ENCODE measurements around the gene NOS3.

Gene NOS3

DNA sequence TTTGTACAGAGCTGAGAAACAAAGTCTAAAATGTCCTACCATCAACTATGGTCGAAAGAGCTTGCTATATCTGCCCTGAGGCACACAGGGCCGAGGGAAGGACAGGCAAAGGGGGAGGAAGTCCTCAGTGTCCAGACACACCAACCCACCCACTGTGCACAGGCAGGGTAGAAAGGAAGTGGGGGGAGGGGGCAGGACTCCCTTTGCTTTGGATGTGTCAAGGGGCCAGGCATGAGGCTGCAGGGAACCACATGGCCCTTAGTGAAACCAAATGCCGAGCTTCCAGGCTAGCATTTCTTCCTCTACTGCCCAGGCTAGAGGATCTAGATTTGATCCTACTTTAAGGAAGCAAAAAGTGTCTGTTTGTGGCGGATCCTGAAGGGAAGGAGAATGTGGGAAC is 41.3 kb upstream of the NOS3 start:
- ATAC-seq (ENCODE audit: insufficient read depth, low read depth) (no peak), DNase-seq (no peak)
- Histone ChIP-seq H3K4me1 (ENCODE audit: insufficient read depth, low read length) (no peaks in the 10 kb centered on the region), H3K9ac (ENCODE audit: low read depth, low read length) (no peak overlapping the region), H3K9me3 (ENCODE audit: insufficient read depth, low read length, severe bottlenecking) (no peaks in the 10 kb centered on the region), H3K4me2 (ENCODE audit: insufficient read depth, low read length) (no peak overlapping the region), H3K36me3 (ENCODE audit: insufficient read depth, low read length) (no peaks in the 10 kb centered on the region), H4K20me1 (ENCODE audit: insufficient read depth, low read length) (no peaks in the 10 kb centered on the region), H3K4me3 (ENCODE audit: low read depth in 1 of 2, low read length in 2 of 2) (no peak overlapping the region), H3K27me3 (ENCODE audit: insufficient read depth, low read length, poor library complexity) (no peaks in the 10 kb centered on the region), H3K27ac (ENCODE audit: low read length) (no peak overlapping the region), H2AFZ (ENCODE audit: low read depth, low read length) (no peak overlapping the region), H3K79me2 (ENCODE audit: insufficient read depth, low read length) (no peaks in the 10 kb centered on the region)
- TF ChIP-seq, protein P1, sequence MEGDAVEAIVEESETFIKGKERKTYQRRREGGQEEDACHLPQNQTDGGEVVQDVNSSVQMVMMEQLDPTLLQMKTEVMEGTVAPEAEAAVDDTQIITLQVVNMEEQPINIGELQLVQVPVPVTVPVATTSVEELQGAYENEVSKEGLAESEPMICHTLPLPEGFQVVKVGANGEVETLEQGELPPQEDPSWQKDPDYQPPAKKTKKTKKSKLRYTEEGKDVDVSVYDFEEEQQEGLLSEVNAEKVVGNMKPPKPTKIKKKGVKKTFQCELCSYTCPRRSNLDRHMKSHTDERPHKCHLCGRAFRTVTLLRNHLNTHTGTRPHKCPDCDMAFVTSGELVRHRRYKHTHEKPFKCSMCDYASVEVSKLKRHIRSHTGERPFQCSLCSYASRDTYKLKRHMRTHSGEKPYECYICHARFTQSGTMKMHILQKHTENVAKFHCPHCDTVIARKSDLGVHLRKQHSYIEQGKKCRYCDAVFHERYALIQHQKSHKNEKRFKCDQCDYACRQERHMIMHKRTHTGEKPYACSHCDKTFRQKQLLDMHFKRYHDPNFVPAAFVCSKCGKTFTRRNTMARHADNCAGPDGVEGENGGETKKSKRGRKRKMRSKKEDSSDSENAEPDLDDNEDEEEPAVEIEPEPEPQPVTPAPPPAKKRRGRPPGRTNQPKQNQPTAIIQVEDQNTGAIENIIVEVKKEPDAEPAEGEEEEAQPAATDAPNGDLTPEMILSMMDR (IDR thresholded peaks at IDR 0.05; ENCODE audit: borderline replicate concordance, extremely low read depth, low read length, poor library complexity, severe bottlenecking): no peak
- no peak for TF ChIP-seq EZH2 (IDR thresholded peaks at IDR 0.05; ENCODE audit: borderline replicate concordance, low read depth, low read length, severe bottlenecking)

- Histone ChIP-seq H3K27ac (ENCODE audit: low read length) (no peak overlapping the region), H3K27me3 (ENCODE audit: insufficient read depth, low read length, poor library complexity) (no peaks in the 10 kb centered on the region), H3K9me3 (ENCODE audit: insufficient read depth, low read length, severe bottlenecking) (no peaks in the 10 kb centered on the region), H3K4me2 (ENCODE audit: insufficient read depth, low read length) (no peak overlapping the region), H3K9ac (ENCODE audit: low read depth, low read length) (no peak overlapping the region), H3K4me1 (ENCODE audit: insufficient read depth, low read length) (no peaks in the 10 kb centered on the region), H2AFZ (ENCODE audit: low read depth, low read length) (no peak overlapping the region), H3K4me3 (ENCODE audit: low read depth in 1 of 2, low read length in 2 of 2) (no peak overlapping the region), H4K20me1 (ENCODE audit: insufficient read depth, low read length) (no peaks in the 10 kb centered on the region), H3K36me3 (ENCODE audit: insufficient read depth, low read length) (no peaks in the 10 kb centered on the region), H3K79me2 (ENCODE audit: insufficient read depth, low read length) (no peaks in the 10 kb centered on the region)
- DNase-seq (no peak), ATAC-seq (ENCODE audit: insufficient read depth, low read depth) (no peak)
- no peak for TF ChIP-seq EZH2 (IDR thresholded peaks at IDR 0.05; ENCODE audit: borderline replicate concordance, low read depth, low read length, severe bottlenecking)
- TF ChIP-seq, protein P1 (IDR thresholded peaks at IDR 0.05; ENCODE audit: borderline replicate concordance, extremely low read depth, low read length, poor library complexity, severe bottlenecking): no peak
Measured at GRCh38 chr7:150949971-150950491, 40.8 kb upstream of the NOS3 start.

DNA sequence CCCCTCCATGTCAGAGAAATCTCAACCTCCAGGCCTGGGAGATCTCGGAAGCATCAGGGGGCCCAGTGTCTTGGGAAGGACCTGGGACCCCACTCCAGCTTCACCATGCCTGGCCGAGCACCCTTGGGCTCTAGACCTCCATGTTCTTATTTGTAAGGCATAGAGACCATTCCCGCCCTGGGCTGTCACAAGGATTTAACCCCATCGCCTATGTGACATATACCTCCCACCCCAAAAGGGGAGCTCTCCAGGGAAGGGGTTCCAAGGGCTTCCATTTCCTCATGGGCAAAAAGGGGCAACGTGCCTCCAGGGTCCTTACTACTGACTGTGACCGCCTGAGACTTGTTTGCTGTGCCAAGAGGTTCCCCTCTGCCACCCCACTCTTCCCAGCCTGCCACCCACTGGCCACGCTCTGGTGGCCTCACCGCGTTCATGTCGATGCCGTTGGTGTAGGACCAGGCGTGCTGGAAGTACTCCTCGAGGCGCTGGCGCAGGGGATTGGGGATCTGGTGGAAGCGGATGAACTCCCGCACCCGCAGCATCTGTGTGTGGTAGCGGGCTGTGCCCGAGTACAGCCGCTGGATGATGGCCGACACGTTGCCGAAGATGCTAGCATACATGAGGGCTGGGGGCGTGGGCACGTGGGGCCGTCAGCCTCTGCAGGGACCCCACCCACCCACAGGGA is 40.2 kb upstream of the NOS3 start:
- Histone ChIP-seq H3K9ac (ENCODE audit: low read depth, low read length) (no peak overlapping the region), H3K27me3 (ENCODE audit: insufficient read depth, low read length, poor library complexity) (no peaks in the 10 kb centered on the region)

More for the DNA sequence above, 40.2 kb upstream of the NOS3 start:
- H3K27ac ChIP-seq (ENCODE audit: low read length): no peak overlapping the region
- H4K20me1 ChIP-seq (ENCODE audit: insufficient read depth, low read length): no peaks in the 10 kb centered on the region
- ATAC-seq (ENCODE audit: insufficient read depth, low read depth) (no peak), DNase-seq (no peak)
- no peak overlapping the region for H2AFZ ChIP-seq (ENCODE audit: low read depth, low read length)
- no peak overlapping the region for H3K4me2 ChIP-seq (ENCODE audit: insufficient read depth, low read length)
- H3K4me1 ChIP-seq (ENCODE audit: insufficient read depth, low read length): no peaks in the 10 kb centered on the region
- TF ChIP-seq, protein P1 (IDR thresholded peaks at IDR 0.05; ENCODE audit: borderline replicate concordance, extremely low read depth, low read length, poor library complexity, severe bottlenecking): no peak
- no peak for TF ChIP-seq EZH2 (IDR thresholded peaks at IDR 0.05; ENCODE audit: borderline replicate concordance, low read depth, low read length, severe bottlenecking)
- H3K9me3 ChIP-seq (ENCODE audit: insufficient read depth, low read length, severe bottlenecking): no peaks in the 10 kb centered on the region
- no peaks in the 10 kb centered on the region for H3K36me3 ChIP-seq (ENCODE audit: insufficient read depth, low read length)
- no peaks in the 10 kb centered on the region for H3K79me2 ChIP-seq (ENCODE audit: insufficient read depth, low read length)
- H3K4me3 ChIP-seq (ENCODE audit: low read depth in 1 of 2, low read length in 2 of 2): no peak overlapping the region

Measured in DND-41 (cell line).